SK-N-SH treated with all-trans-retinoic acid at 6 μM for 48 hours (cell line): ENCODE data around the gene SETD1A.

Experiments used
- ATAC-seq: fragments of 200-7000 bp; cut with Tn5 transposase; 3 replicates; pipeline ENCODE4 v1.9.1; 2020; ENCODE audit warnings: mild to moderate bottlenecking, moderate library complexity
- ARNTL ChIP-seq: fragments of 450-650 bp; formaldehyde crosslinking; IDR thresholded peaks from 2 replicates; pipeline ENCODE4 v1.5.0; 2020; ENCODE audit warnings: low read depth, mild to moderate bottlenecking, moderate library complexity, borderline replicate concordance
- BACH2 ChIP-seq: fragments of 250-450 bp; sonication (Bioruptor Pico); IDR thresholded peaks from 2 replicates; pipeline ENCODE4 v1.9.0; 2021; ENCODE audit warnings: mild to moderate bottlenecking, borderline replicate concordance
- CSDC2 ChIP-seq: fragments of 250-450 bp; sonication (Bioruptor Pico); IDR thresholded peaks from 2 replicates; pipeline ENCODE4 v1.5.0; 2020; ENCODE audit warnings: mild to moderate bottlenecking, moderate library complexity
- ESRRG ChIP-seq: fragments of 250-450 bp; sonication (Bioruptor Pico); IDR thresholded peaks from 2 replicates; pipeline ENCODE4 v1.6.1; 2021; ENCODE audit warnings: mild to moderate bottlenecking
- GLIS3 ChIP-seq: fragments of 250-450 bp; sonication (Bioruptor Pico); IDR thresholded peaks from 2 replicates; pipeline ENCODE4 v1.5.0; 2020; ENCODE audit warnings: mild to moderate bottlenecking, moderate library complexity
- ISL1 ChIP-seq: fragments of 250-450 bp; sonication (Bioruptor Pico); IDR thresholded peaks from 2 replicates; pipeline ENCODE4 v2.1.2; 2022; ENCODE audit warnings: mild to moderate bottlenecking, moderate library complexity
- OSR1 ChIP-seq: fragments of 250-450 bp; sonication (Bioruptor Pico); IDR thresholded peaks from 2 replicates; pipeline ENCODE4 v1.8.0; 2022; ENCODE audit warnings: moderate library complexity, mild to moderate bottlenecking, inconsistent platforms
- PPARA ChIP-seq: fragments of 250-450 bp; sonication (Bioruptor Pico); IDR thresholded peaks from 2 replicates; pipeline ENCODE4 v1.5.0; 2020; ENCODE audit warnings: mild to moderate bottlenecking, borderline replicate concordance
- RARB ChIP-seq: fragments of 250-450 bp; sonication (Bioruptor Pico); IDR thresholded peaks from 2 replicates; pipeline ENCODE4 v1.8.0; 2021; ENCODE audit warnings: mild to moderate bottlenecking, moderate library complexity
- SNAI2 ChIP-seq: fragments of 250-450 bp; sonication (Bioruptor Pico); IDR thresholded peaks from 2 replicates; pipeline ENCODE4 v1.5.0; 2020; ENCODE audit warnings: mild to moderate bottlenecking, moderate library complexity
- TCF4 ChIP-seq: fragments of 250-450 bp; sonication (Bioruptor Pico); IDR thresholded peaks from 2 replicates; pipeline ENCODE4 v1.8.0; 2021; ENCODE audit warnings: mild to moderate bottlenecking, moderate library complexity, borderline replicate concordance
- TOX ChIP-seq: fragments of 250-450 bp; sonication (Bioruptor Pico); IDR thresholded peaks from 2 replicates; pipeline ENCODE4 v1.8.0; 2021; ENCODE audit warnings: mild to moderate bottlenecking, moderate library complexity, borderline replicate concordance
- ZC3H10 ChIP-seq: fragments of 250-450 bp; sonication (Bioruptor Pico); IDR thresholded peaks from 2 replicates; pipeline ENCODE4 v1.5.1; 2021; ENCODE audit warnings: mild to moderate bottlenecking, moderate library complexity
- ZFP3 ChIP-seq: fragments of 250-450 bp; sonication (Bioruptor Pico); IDR thresholded peaks from 2 replicates; pipeline ENCODE4 v1.5.0; 2020; ENCODE audit warnings: mild to moderate bottlenecking, moderate library complexity
- ZFP30 ChIP-seq: fragments of 450-650 bp; formaldehyde crosslinking; IDR thresholded peaks from 2 replicates; pipeline ENCODE4 v1.5.0; 2022; ENCODE audit warnings: mild to moderate bottlenecking, moderate library complexity
- ZNF565 ChIP-seq: fragments of 450-650 bp; formaldehyde crosslinking; conservative IDR thresholded peaks from 2 replicates; pipeline ENCODE4 v1.5.0; 2020; ENCODE audit warnings: low read depth, mild to moderate bottlenecking, moderate library complexity
- ZNF70 ChIP-seq: fragments of 450-650 bp; formaldehyde crosslinking; IDR thresholded peaks from 2 replicates; pipeline ENCODE4 v1.5.0; 2020; ENCODE audit warnings: mild to moderate bottlenecking, moderate library complexity
- TF ChIP-seq, protein P1 (sequence below): fragments of 250-450 bp; sonication (Bioruptor Pico); IDR thresholded peaks from 2 replicates; pipeline ENCODE4 v1.5.1; 2020; ENCODE audit warnings: low read depth, mild to moderate bottlenecking, moderate library complexity
- TF ChIP-seq, protein P2 (sequence below): fragments of 250-450 bp; sonication (Bioruptor Pico); IDR thresholded peaks from 2 replicates; pipeline ENCODE4 v1.5.0; 2020; ENCODE audit warnings: mild to moderate bottlenecking, moderate library complexity
- TF ChIP-seq, protein P3 (sequence below): fragments of 250-450 bp; sonication (Bioruptor Pico); IDR thresholded peaks from 2 replicates; pipeline ENCODE4 v1.5.1; 2021; ENCODE audit warnings: mild to moderate bottlenecking, moderate library complexity
- TF ChIP-seq, protein P4 (sequence below): fragments of 250-450 bp; sonication (Bioruptor Pico); IDR thresholded peaks from 2 replicates; pipeline ENCODE4 v1.8.0; 2021; ENCODE audit warnings: low read depth, mild to moderate bottlenecking, moderate library complexity, borderline replicate concordance

The SETD1A gene

DNA sequence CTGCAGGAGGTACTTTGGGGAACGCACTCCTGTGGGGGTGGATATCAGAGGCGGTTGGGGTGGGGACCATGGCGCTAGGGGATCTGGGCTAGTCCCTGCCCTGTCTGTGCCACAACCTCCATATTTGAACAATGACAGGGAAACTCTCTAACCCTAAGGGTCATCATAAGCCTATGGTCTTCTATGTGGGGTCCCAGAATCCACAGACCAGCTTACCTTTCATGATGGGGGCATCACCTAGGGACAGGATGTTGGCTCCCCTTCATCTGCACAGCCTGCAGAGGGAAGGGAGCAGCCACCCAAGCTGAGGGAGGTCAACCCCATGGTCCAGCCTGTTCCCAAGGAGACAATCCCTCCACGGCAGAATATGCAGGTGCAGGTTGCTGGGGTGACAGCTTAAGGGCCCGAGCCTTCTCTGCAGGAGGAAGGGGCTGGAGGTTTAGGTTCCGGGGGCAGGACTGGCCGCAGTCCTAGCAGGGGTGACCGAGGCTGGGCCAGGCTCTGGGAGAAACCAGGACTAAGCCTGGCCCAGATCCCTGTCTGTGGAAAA is 7.0 kb upstream of the SETD1A start:
- no peak for ATAC-seq
- TF ChIP-seq ESRRG, result no peak
- no peak for TF ChIP-seq ISL1 (CRISPR knock-in tag)
- no peak for TF ChIP-seq ZFP3 (CRISPR knock-in tag)
- no peak for TF ChIP-seq ZNF565 (CRISPR knock-in tag)
- no peak for TF ChIP-seq ZC3H10 (CRISPR knock-in tag)
- TF ChIP-seq ARNTL, result no peak
- TF ChIP-seq, protein P1, sequence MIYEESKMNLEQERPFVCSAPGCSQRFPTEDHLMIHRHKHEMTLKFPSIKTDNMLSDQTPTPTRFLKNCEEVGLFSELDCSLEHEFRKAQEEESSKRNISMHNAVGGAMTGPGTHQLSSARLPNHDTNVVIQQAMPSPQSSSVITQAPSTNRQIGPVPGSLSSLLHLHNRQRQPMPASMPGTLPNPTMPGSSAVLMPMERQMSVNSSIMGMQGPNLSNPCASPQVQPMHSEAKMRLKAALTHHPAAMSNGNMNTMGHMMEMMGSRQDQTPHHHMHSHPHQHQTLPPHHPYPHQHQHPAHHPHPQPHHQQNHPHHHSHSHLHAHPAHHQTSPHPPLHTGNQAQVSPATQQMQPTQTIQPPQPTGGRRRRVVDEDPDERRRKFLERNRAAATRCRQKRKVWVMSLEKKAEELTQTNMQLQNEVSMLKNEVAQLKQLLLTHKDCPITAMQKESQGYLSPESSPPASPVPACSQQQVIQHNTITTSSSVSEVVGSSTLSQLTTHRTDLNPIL (CRISPR knock-in tag), result no peak
- TF ChIP-seq TCF4 (CRISPR knock-in tag), result no peak
- TF ChIP-seq GLIS3 (CRISPR knock-in tag), result no peak
- no peak for TF ChIP-seq ZNF70 (CRISPR knock-in tag)
- TF ChIP-seq, protein P2, sequence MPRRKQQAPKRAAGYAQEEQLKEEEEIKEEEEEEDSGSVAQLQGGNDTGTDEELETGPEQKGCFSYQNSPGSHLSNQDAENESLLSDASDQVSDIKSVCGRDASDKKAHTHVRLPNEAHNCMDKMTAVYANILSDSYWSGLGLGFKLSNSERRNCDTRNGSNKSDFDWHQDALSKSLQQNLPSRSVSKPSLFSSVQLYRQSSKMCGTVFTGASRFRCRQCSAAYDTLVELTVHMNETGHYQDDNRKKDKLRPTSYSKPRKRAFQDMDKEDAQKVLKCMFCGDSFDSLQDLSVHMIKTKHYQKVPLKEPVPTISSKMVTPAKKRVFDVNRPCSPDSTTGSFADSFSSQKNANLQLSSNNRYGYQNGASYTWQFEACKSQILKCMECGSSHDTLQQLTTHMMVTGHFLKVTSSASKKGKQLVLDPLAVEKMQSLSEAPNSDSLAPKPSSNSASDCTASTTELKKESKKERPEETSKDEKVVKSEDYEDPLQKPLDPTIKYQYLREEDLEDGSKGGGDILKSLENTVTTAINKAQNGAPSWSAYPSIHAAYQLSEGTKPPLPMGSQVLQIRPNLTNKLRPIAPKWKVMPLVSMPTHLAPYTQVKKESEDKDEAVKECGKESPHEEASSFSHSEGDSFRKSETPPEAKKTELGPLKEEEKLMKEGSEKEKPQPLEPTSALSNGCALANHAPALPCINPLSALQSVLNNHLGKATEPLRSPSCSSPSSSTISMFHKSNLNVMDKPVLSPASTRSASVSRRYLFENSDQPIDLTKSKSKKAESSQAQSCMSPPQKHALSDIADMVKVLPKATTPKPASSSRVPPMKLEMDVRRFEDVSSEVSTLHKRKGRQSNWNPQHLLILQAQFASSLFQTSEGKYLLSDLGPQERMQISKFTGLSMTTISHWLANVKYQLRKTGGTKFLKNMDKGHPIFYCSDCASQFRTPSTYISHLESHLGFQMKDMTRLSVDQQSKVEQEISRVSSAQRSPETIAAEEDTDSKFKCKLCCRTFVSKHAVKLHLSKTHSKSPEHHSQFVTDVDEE (CRISPR knock-in tag), result no peak
- no peak for TF ChIP-seq SNAI2 (CRISPR knock-in tag)
- TF ChIP-seq, all 23 proteins: peak for 0

DNA sequence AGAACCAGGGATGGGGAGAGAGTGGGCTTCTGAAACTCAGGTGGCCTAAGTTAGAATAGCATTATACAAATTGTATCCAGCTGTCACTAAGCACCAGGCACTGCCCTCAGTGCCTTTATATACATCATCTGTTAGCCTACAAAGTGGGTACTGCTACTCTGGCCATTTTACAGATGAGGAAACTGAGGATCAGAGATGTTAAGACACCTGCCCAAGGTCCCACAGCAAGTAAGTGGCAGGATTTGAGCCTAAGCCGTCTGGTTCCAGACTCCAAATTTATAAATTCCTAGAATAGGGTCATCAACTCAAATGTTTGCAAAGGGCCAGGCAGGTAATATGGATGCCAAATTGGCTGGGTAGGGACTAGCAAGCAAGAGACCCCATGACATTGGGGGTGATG is 6.4 kb upstream of the SETD1A start:
- no peak for TF ChIP-seq CSDC2 (CRISPR knock-in tag)
- TF ChIP-seq TOX, result no peak
- TF ChIP-seq RARB, result no peak
- TF ChIP-seq OSR1 (CRISPR knock-in tag), result no peak
- TF ChIP-seq, protein P3, sequence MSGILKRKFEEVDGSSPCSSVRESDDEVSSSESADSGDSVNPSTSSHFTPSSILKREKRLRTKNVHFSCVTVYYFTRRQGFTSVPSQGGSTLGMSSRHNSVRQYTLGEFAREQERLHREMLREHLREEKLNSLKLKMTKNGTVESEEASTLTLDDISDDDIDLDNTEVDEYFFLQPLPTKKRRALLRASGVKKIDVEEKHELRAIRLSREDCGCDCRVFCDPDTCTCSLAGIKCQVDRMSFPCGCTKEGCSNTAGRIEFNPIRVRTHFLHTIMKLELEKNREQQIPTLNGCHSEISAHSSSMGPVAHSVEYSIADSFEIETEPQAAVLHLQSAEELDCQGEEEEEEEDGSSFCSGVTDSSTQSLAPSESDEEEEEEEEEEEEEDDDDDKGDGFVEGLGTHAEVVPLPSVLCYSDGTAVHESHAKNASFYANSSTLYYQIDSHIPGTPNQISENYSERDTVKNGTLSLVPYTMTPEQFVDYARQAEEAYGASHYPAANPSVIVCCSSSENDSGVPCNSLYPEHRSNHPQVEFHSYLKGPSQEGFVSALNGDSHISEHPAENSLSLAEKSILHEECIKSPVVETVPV (CRISPR knock-in tag), result no peak
- no peak for TF ChIP-seq ZFP3 (CRISPR knock-in tag)
- TF ChIP-seq PPARA, result no peak
- TF ChIP-seq, protein P2 (CRISPR knock-in tag), result no peak
- TF ChIP-seq, protein P1 (CRISPR knock-in tag), result no peak
- no peak for TF ChIP-seq BACH2 (CRISPR knock-in tag)
- no peak for TF ChIP-seq ARNTL
- no peak for TF ChIP-seq GLIS3 (CRISPR knock-in tag)
- no peak for TF ChIP-seq ZC3H10 (CRISPR knock-in tag)
- TF ChIP-seq TCF4 (CRISPR knock-in tag), result no peak
- TF ChIP-seq ZNF565 (CRISPR knock-in tag), result no peak
- no peak for TF ChIP-seq ZFP30 (CRISPR knock-in tag)
- TF ChIP-seq, all 23 proteins: peak for 0
- ATAC-seq, result no peak

DNA sequence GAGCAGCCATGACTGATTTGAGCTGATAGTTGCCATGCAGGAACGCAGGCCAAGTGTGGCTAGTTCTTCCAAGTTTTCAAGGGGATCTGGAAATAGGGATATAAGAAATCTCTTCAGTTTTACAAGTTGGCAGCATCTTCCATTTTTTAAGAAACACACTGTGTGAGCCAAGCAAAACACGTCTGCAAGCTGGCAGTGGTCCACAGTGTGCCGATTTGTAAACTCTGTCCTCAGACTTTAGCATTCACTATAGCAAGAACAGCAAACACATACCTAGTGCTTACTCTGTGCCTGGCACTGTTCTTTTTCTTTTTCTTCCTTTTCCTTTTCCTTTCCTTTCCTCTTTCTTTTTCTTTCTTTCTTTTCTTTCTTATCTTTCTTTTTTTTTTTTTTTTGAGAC is 5.8 kb upstream of the SETD1A start:
- no peak for ATAC-seq
- TF ChIP-seq ZNF565 (CRISPR knock-in tag) (no peak), TCF4 (CRISPR knock-in tag) (no peak), ZNF70 (CRISPR knock-in tag) (no peak), RARB (no peak), PPARA (no peak), GLIS3 (CRISPR knock-in tag) (no peak), ESRRG (no peak), BACH2 (CRISPR knock-in tag) (no peak), ISL1 (CRISPR knock-in tag) (no peak), ZFP3 (CRISPR knock-in tag) (no peak), CSDC2 (CRISPR knock-in tag) (no peak)
- TF ChIP-seq, protein P2 (CRISPR knock-in tag), result no peak
- TF ChIP-seq, protein P4, sequence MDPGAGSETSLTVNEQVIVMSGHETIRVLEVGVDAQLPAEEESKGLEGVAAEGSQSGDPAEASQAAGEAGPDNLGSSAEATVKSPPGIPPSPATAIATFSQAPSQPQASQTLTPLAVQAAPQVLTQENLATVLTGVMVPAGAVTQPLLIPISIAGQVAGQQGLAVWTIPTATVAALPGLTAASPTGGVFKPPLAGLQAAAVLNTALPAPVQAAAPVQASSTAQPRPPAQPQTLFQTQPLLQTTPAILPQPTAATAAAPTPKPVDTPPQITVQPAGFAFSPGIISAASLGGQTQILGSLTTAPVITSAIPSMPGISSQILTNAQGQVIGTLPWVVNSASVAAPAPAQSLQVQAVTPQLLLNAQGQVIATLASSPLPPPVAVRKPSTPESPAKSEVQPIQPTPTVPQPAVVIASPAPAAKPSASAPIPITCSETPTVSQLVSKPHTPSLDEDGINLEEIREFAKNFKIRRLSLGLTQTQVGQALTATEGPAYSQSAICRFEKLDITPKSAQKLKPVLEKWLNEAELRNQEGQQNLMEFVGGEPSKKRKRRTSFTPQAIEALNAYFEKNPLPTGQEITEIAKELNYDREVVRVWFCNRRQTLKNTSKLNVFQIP (CRISPR knock-in tag), result no peak
